ENCODE data around the gene JMJD4.

GRCh38 chr1:227726924-227727599 is 8.0 kb downstream of the JMJD4 start:
- TF ChIP-seq CTCF (IDR thresholded peaks at IDR 0.05; ENCODE audit: low read length) (no peak), EZH2phosphoT487 (IDR thresholded peaks at IDR 0.05; ENCODE audit: low read length) (no peak), EZH2 (optimal IDR thresholded peaks at IDR 0.05; ENCODE audit: low read depth, low read length) (no peak)

Measured in MM.1S (cell line).